Measurements from ENCODE around the gene GULP1. TPM values are rescaled to one million over a fixed set of nuclear protein-coding genes. Genes with fewer than 3 reads are reported as not detected.

Gene GULP1
- total RNA-seq, 4 donors from 2014 or later: 6.4 to 44.1 (median 25.4) TPM

GRCh38 chr2:188449971-188450370 is 158.3 kb downstream of the GULP1 start:
- no peak for DNase-seq
- Histone ChIP-seq H3K27me3 (no peaks in the 10 kb centered on the region), H3K4me1 (no peaks in the 10 kb centered on the region), H3K36me3 (no peaks in the 10 kb centered on the region), H3K9me3 (no peaks in the 10 kb centered on the region), H3K4me3 (no peak overlapping the region), H3K27ac (no peak overlapping the region)
- TF ChIP-seq POLR2AphosphoS5 (IDR thresholded peaks at IDR 0.05) (no peak), EP300 (IDR thresholded peaks at IDR 0.05; ENCODE audit: low read depth) (no peak), CTCF (IDR thresholded peaks at IDR 0.05) (no peak), POLR2A (IDR thresholded peaks at IDR 0.05) (no peak)
- intact Hi-C loops (cut with DNase I; ENCODE audit: low total_unique reads): no loop called here
- in situ Hi-C loops (cut with MboI; ENCODE audit: low pct_ligation_motif_present in 1 of 4, low pct_unique_long_range_greater_than_20kb in 1 of 4, low sequenced_read_pairs in 3 of 4): no loop called here

- DNase-seq: no peak
- no peaks in the 10 kb centered on the region for H3K4me1 ChIP-seq
- H3K27ac ChIP-seq: no peak overlapping the region
- WGBS, 2 donors (ENCODE audit: low coverage in 1 of 2): 69 to 85% methylated on average over 2 of the region's 2 CpGs
- no peak overlapping the region for H3K4me3 ChIP-seq
- H3K36me3 ChIP-seq: no peaks in the 10 kb centered on the region
- TF ChIP-seq EP300 (IDR thresholded peaks at IDR 0.05; ENCODE audit: low read depth) (no peak), POLR2A (IDR thresholded peaks at IDR 0.05) (no peak), POLR2AphosphoS5 (IDR thresholded peaks at IDR 0.05) (no peak), CTCF (IDR thresholded peaks at IDR 0.05) (no peak)
- no peaks in the 10 kb centered on the region for H3K27me3 ChIP-seq
- H3K9me3 ChIP-seq: no peaks in the 10 kb centered on the region
- in situ Hi-C loops (cut with MboI; ENCODE audit: low pct_ligation_motif_present in 1 of 4, low pct_unique_long_range_greater_than_20kb in 1 of 4, low sequenced_read_pairs in 3 of 4): no loop called here
- intact Hi-C loops (cut with DNase I; ENCODE audit: low total_unique reads): no loop called here
Measured at GRCh38 chr2:188450732-188451483, 159.2 kb downstream of the GULP1 start.

- in situ Hi-C loops (cut with MboI; ENCODE audit: low pct_ligation_motif_present in 1 of 4, low pct_unique_long_range_greater_than_20kb in 1 of 4, low sequenced_read_pairs in 3 of 4) (no loop called here), intact Hi-C loops (cut with DNase I; ENCODE audit: low total_unique reads) (no loop called here)
- no peaks in the 10 kb centered on the region for H3K4me1 ChIP-seq
- DNase-seq: no peak
- H3K27me3 ChIP-seq: no peaks in the 10 kb centered on the region
- no peak overlapping the region for H3K27ac ChIP-seq
- WGBS, 2 donors (ENCODE audit: low coverage in 1 of 2): 82 to 89% methylated on average over 1 of the region's 1 CpG
- no peak overlapping the region for H3K4me3 ChIP-seq
- TF ChIP-seq POLR2A (IDR thresholded peaks at IDR 0.05): no peak
- no peak for TF ChIP-seq POLR2AphosphoS5 (IDR thresholded peaks at IDR 0.05)
- no peak for TF ChIP-seq CTCF (IDR thresholded peaks at IDR 0.05)
- TF ChIP-seq EP300 (IDR thresholded peaks at IDR 0.05; ENCODE audit: low read depth): no peak
- no peaks in the 10 kb centered on the region for H3K9me3 ChIP-seq
- H3K36me3 ChIP-seq: no peaks in the 10 kb centered on the region
Measured at GRCh38 chr2:188452084-188452483, 160.4 kb downstream of the GULP1 start.

- Histone ChIP-seq H3K36me3 (no peaks in the 10 kb centered on the region), H3K4me3 (no peak overlapping the region), H3K9me3 (no peaks in the 10 kb centered on the region), H3K27ac (no peak overlapping the region), H3K4me1 (no peaks in the 10 kb centered on the region), H3K27me3 (no peaks in the 10 kb centered on the region)
- no peak for DNase-seq
- no peak for TF ChIP-seq EP300 (IDR thresholded peaks at IDR 0.05; ENCODE audit: low read depth)
- TF ChIP-seq POLR2A (IDR thresholded peaks at IDR 0.05): no peak
- no peak for TF ChIP-seq CTCF (IDR thresholded peaks at IDR 0.05)
- intact Hi-C loops (cut with DNase I; ENCODE audit: low total_unique reads) (no loop called here), in situ Hi-C loops (cut with MboI; ENCODE audit: low pct_ligation_motif_present in 1 of 4, low pct_unique_long_range_greater_than_20kb in 1 of 4, low sequenced_read_pairs in 3 of 4) (no loop called here)
- WGBS, 2 donors (ENCODE audit: low coverage in 1 of 2): 81 to 88% methylated on average over 6 to 12 of the region's 12 CpGs
Measured at GRCh38 chr2:188456114-188456909, 164.6 kb downstream of the GULP1 start.
